ENCODE measurements around the gene ARF3. TPM values are rescaled to one million over a fixed set of nuclear protein-coding genes. Genes with fewer than 3 reads are reported as not detected.

Gene ARF3
- polyA plus RNA-seq, 3 donors = 56.5 to 88.5 (median 58.4) TPM

DNA sequence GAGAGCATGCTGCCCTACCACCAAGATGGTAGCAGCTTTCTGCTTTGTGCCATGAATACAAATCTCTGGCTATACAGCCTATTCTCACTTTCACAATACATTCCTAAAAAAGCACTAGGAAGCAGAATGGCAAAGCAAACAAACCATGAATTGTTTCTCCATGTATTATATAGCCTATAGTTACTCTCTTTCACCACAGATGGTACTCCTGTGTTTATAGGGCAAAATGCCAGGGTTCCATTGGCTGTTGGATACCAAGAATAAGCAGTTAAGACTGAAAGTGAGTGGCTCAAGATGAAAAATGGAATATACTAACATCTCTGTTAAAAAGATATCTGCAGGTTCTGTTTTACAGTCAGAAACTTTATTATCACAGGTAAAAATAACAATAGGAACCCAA, 11.1 kb downstream of the ARF3 start:
- peaks cover 96% of the 10 kb centered on the region for H4K20me1 ChIP-seq (ENCODE audit: insufficient read depth, low read length)
- H3K27me3 ChIP-seq (ENCODE audit: control insufficient read depth in 2 of 2, insufficient read depth in 2 of 2, low read length in 2 of 2) = no peaks in the 10 kb centered on the region
- intact Hi-C loops (cut with micrococcal nuclease) = no loop called here
- H3K4me2 ChIP-seq (replicated peaks; ENCODE audit: extremely low read depth, low read length, poor library complexity, severe bottlenecking) = no peak overlapping the region
- no peak overlapping the region for H2AFZ ChIP-seq (ENCODE audit: insufficient read depth, low read depth, low read length, poor library complexity, severe bottlenecking)
- peaks cover 89% of the 10 kb centered on the region for H3K79me2 ChIP-seq (ENCODE audit: insufficient read depth, low read length)
- H3K4me1 ChIP-seq (ENCODE audit: control insufficient read depth in 1 of 2, insufficient read depth in 2 of 2, low read length in 2 of 2) = peaks cover under 1% of the 10 kb centered on the region in 2 donors
- peaks cover 11 to 72% of the 10 kb centered on the region in 2 donors for H3K36me3 ChIP-seq (replicated peaks in 1 of 2; ENCODE audit: control insufficient read depth in 1 of 2, insufficient read depth in 2 of 2, low read length in 2 of 2)
- H3K9me3 ChIP-seq (replicated peaks in 1 of 2; ENCODE audit: control insufficient read depth in 1 of 2, insufficient read depth in 1 of 2, low read length in 2 of 2) = no peaks in the 10 kb centered on the region
- Mint-ChIP-seq H3K9me3 (peaks cover 0 to 2% (median 0%) of the 10 kb centered on the region in 7 donors), H3K27ac (no peak overlapping the region), H3K36me3 (peaks cover 39 to 60% of the 10 kb centered on the region in 2 donors), H3K27me3 (ENCODE audit: low read depth in 3 of 3) (no peaks in the 10 kb centered on the region), H3K4me1 (peaks cover 10% of the 10 kb centered on the region), H3K4me3 (no peak overlapping the region)
- no peak overlapping the region for H3K4me3 ChIP-seq (replicated peaks in 1 of 3; ENCODE audit: low read depth in 2 of 3, low read length in 3 of 3)
- no peak overlapping the region for H3K9ac ChIP-seq (ENCODE audit: insufficient read depth, low read length, poor library complexity, severe bottlenecking)
- TF ChIP-seq, protein P1, sequence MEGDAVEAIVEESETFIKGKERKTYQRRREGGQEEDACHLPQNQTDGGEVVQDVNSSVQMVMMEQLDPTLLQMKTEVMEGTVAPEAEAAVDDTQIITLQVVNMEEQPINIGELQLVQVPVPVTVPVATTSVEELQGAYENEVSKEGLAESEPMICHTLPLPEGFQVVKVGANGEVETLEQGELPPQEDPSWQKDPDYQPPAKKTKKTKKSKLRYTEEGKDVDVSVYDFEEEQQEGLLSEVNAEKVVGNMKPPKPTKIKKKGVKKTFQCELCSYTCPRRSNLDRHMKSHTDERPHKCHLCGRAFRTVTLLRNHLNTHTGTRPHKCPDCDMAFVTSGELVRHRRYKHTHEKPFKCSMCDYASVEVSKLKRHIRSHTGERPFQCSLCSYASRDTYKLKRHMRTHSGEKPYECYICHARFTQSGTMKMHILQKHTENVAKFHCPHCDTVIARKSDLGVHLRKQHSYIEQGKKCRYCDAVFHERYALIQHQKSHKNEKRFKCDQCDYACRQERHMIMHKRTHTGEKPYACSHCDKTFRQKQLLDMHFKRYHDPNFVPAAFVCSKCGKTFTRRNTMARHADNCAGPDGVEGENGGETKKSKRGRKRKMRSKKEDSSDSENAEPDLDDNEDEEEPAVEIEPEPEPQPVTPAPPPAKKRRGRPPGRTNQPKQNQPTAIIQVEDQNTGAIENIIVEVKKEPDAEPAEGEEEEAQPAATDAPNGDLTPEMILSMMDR (IDR thresholded peaks at IDR 0.05) = no peak
- no peak overlapping the region for H3K27ac ChIP-seq (ENCODE audit: low read depth in 1 of 2, low read length in 2 of 2)
- no peak for DNase-seq

DNA sequence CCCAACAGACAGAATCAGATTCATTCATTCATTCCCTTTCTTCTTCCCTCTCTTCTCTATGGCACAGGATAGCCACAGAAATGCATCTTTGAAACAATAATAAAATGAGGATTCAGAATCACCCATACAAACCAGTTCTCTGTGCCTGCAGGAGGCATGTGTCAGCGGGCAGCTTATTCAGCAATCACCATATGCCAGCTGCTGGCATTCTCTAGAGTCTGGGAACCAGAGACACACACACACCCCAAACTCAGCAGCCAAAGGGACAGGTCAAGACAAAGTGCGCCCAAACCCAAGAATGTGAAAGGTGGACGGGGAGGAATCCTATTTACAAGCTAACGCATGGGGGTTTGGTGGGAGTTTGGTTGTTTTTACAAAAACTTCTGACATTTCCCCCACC, 14.1 kb downstream of the ARF3 start:
- peaks cover 96% of the 10 kb centered on the region for H4K20me1 ChIP-seq (ENCODE audit: insufficient read depth, low read length)
- intact Hi-C loops (cut with micrococcal nuclease) = no loop called here
- H3K27ac ChIP-seq (ENCODE audit: low read depth in 1 of 2, low read length in 2 of 2) = no peak overlapping the region
- H3K4me1 Mint-ChIP-seq = peaks cover 39% of the 10 kb centered on the region
- no peak overlapping the region for H3K4me3 Mint-ChIP-seq
- no peaks in the 10 kb centered on the region for H3K9me3 Mint-ChIP-seq
- 100% methylated on average over 1 of the region's 4 CpGs for WGBS (ENCODE audit: insufficient coverage)
- peaks cover 59% of the 10 kb centered on the region for H3K79me2 ChIP-seq (ENCODE audit: insufficient read depth, low read length)
- H3K4me1 ChIP-seq (ENCODE audit: control insufficient read depth in 1 of 2, insufficient read depth in 2 of 2, low read length in 2 of 2) = peaks cover 29 to 30% of the 10 kb centered on the region in 2 donors
- H3K36me3 Mint-ChIP-seq = peaks cover 54 to 73% of the 10 kb centered on the region in 2 donors
- H3K36me3 ChIP-seq (replicated peaks in 1 of 2; ENCODE audit: control insufficient read depth in 1 of 2, insufficient read depth in 2 of 2, low read length in 2 of 2) = peaks cover 19 to 72% of the 10 kb centered on the region in 2 donors
- DNase-seq = no peak
- H3K4me3 ChIP-seq (replicated peaks in 1 of 3; ENCODE audit: low read depth in 2 of 3, low read length in 3 of 3) = no peak overlapping the region
- TF ChIP-seq, protein P1 (IDR thresholded peaks at IDR 0.05) = no peak
- H2AFZ ChIP-seq (ENCODE audit: insufficient read depth, low read depth, low read length, poor library complexity, severe bottlenecking) = no peak overlapping the region
- no peaks in the 10 kb centered on the region for H3K27me3 ChIP-seq (ENCODE audit: control insufficient read depth in 2 of 2, insufficient read depth in 2 of 2, low read length in 2 of 2)
- H3K27me3 Mint-ChIP-seq (ENCODE audit: low read depth in 3 of 3) = peaks cover 0 to 2% (median 0%) of the 10 kb centered on the region in 3 donors
- H3K27ac Mint-ChIP-seq = peak overlapping the region in 1 of 7 donors; percentile 16
- no peaks in the 10 kb centered on the region for H3K9me3 ChIP-seq (replicated peaks in 1 of 2; ENCODE audit: control insufficient read depth in 1 of 2, insufficient read depth in 1 of 2, low read length in 2 of 2)
- no peak overlapping the region for H3K9ac ChIP-seq (ENCODE audit: insufficient read depth, low read length, poor library complexity, severe bottlenecking)
- H3K4me2 ChIP-seq (replicated peaks; ENCODE audit: extremely low read depth, low read length, poor library complexity, severe bottlenecking) = no peak overlapping the region
